Trophoblast cell (in vitro differentiated cells and primary cell): Measurements from ENCODE around the gene ALDH16A1.

Experiments used
- DNase-seq, 2 donors: peaks; one replicate each; pipeline ENCODE4 v3.0.0-alpha.2; 2016
- H2AFZ ChIP-seq: 2 replicates; pipeline ENCODE4 v1.6.1; 2013; ENCODE audit warnings: low read length, moderate library complexity, mild to moderate bottlenecking; ENCODE audit not compliant: insufficient read depth, poor library complexity
- H2AK5ac ChIP-seq: 2 replicates; pipeline ENCODE4 v1.6.1; 2013; ENCODE audit warnings: mild to moderate bottlenecking, low read length
- H2BK120ac ChIP-seq: 2 replicates; pipeline ENCODE4 v1.6.1; 2013; ENCODE audit warnings: low read length, mild to moderate bottlenecking, moderate library complexity; ENCODE audit not compliant: insufficient read depth, poor library complexity
- H2BK12ac ChIP-seq: 2 replicates; pipeline ENCODE4 v1.6.1; 2013; ENCODE audit warnings: mild to moderate bottlenecking, low read length, moderate library complexity
- H2BK5ac ChIP-seq: 2 replicates; pipeline ENCODE4 v1.6.1; 2013; ENCODE audit warnings: low read length, low read depth, moderate library complexity, mild to moderate bottlenecking; ENCODE audit not compliant: poor library complexity
- H3K14ac ChIP-seq: 2 replicates; pipeline ENCODE4 v1.6.1; 2013; ENCODE audit warnings: mild to moderate bottlenecking, low read length
- H3K18ac ChIP-seq: 2 replicates; pipeline ENCODE4 v1.6.1; 2013; ENCODE audit warnings: mild to moderate bottlenecking, low read length
- H3K23ac ChIP-seq: 2 replicates; pipeline ENCODE4 v1.6.1; 2013; ENCODE audit warnings: low read length
- H3K27ac ChIP-seq: 2 replicates; pipeline ENCODE4 v1.5.1; 2013; ENCODE audit warnings: low read depth, mild to moderate bottlenecking, inconsistent platforms, low read length, moderate library complexity
- H3K27me3 ChIP-seq: 2 replicates; pipeline ENCODE4 v1.6.1; 2013; ENCODE audit warnings: inconsistent platforms, mild to moderate bottlenecking, low read length, moderate library complexity; ENCODE audit not compliant: insufficient read depth
- H3K36me3 ChIP-seq, 2 experiments: 1 replicate in 1 of 2; 2 replicates in 1 of 2; pipeline ENCODE4 v1.6.1; 2013; ENCODE audit warnings: low read length in 2 of 2, mild to moderate bottlenecking in 2 of 2, moderate library complexity in 1 of 2; ENCODE audit not compliant: insufficient read depth in 2 of 2, control insufficient read depth in 1 of 2
- H3K4ac ChIP-seq: 2 replicates; pipeline ENCODE4 v1.6.1; 2013; ENCODE audit warnings: low read depth, mild to moderate bottlenecking, low read length, moderate library complexity
- H3K4me1 ChIP-seq, 2 experiments: 1 replicate in 1 of 2; 2 replicates in 1 of 2; pipeline ENCODE4 v1.6.1; 2013; ENCODE audit warnings: low read length in 2 of 2, mild to moderate bottlenecking in 2 of 2, moderate library complexity in 1 of 2; ENCODE audit not compliant: insufficient read depth in 2 of 2, control insufficient read depth in 1 of 2
- H3K4me2 ChIP-seq: 2 replicates; pipeline ENCODE4 v1.6.1; 2013; ENCODE audit warnings: inconsistent platforms, mild to moderate bottlenecking, low read length, moderate library complexity
- H3K4me3 ChIP-seq: 2 replicates; pipeline ENCODE4 v1.5.1; 2013; ENCODE audit warnings: mild to moderate bottlenecking, low read depth, low read length, inconsistent platforms
- H3K79me1 ChIP-seq: one replicate; pipeline ENCODE4 v1.6.1; 2013; ENCODE audit warnings: low read length
- H3K79me2 ChIP-seq: 2 replicates; pipeline ENCODE4 v1.6.1; 2013; ENCODE audit warnings: low read length, mild to moderate bottlenecking; ENCODE audit not compliant: control insufficient read depth, insufficient read depth, poor library complexity
- H3K9ac ChIP-seq: 2 replicates; pipeline ENCODE4 v1.6.1; 2013; ENCODE audit warnings: mild to moderate bottlenecking, low read length
- H3K9me3 ChIP-seq: 2 replicates; pipeline ENCODE4 v1.6.1; 2013; ENCODE audit warnings: low read depth, mild to moderate bottlenecking, control low read depth, inconsistent platforms, low read length; ENCODE audit not compliant: insufficient read depth
- H4K12ac ChIP-seq: 2 replicates; pipeline ENCODE4 v1.6.1; 2013; ENCODE audit warnings: low read depth, mild to moderate bottlenecking, low read length, moderate library complexity
- H4K8ac ChIP-seq: 2 replicates; pipeline ENCODE4 v1.6.1; 2013; ENCODE audit warnings: low read depth, mild to moderate bottlenecking, low read length, moderate library complexity
- H4K91ac ChIP-seq: one replicate; pipeline ENCODE4 v1.6.1; 2013; ENCODE audit warnings: low read depth, mild to moderate bottlenecking, low read length, moderate library complexity
- WGBS: extraction: QIAGEN DNeasy Blood & Tissue Kit; methylation state at CpG from one replicate; pipeline ENCODE4 v1.1.7; 2013; ENCODE audit warnings: missing lambda C conversion rate; ENCODE audit not compliant: insufficient read length, insufficient coverage; ENCODE audit errors: extremely low coverage; 5-methylcytosine and 5-hydroxymethylcytosine counted together

The ALDH16A1 gene

GRCh38 chr19:49489601-49490167, 36.7 kb downstream of the ALDH16A1 start:
- Histone ChIP-seq H3K9ac (peak overlapping the region; percentile 85), H3K14ac (no peak overlapping the region), H3K4ac (peak overlapping the region; percentile 9), H3K27me3 (no peaks in the 10 kb centered on the region), H4K91ac (no peak overlapping the region), H3K4me1 (peaks cover 0 to 3% of the 10 kb centered on the region in 2 experiments), H3K4me3 (no peak overlapping the region), H3K79me2 (peaks cover 17% of the 10 kb centered on the region), H2AFZ (no peak overlapping the region), H2BK5ac (no peak overlapping the region), H3K27ac (peak overlapping the region; percentile 20), H2AK5ac (no peak overlapping the region), H3K18ac (no peak overlapping the region), H2BK120ac (no peak overlapping the region), H2BK12ac (no peak overlapping the region), H4K8ac (peak overlapping the region; percentile 40), H3K79me1 (peaks cover 11% of the 10 kb centered on the region), H3K4me2 (peak overlapping the region; percentile 82), H4K12ac (no peak overlapping the region), H3K36me3 (peaks cover 35 to 44% of the 10 kb centered on the region in 2 experiments), H3K9me3 (peaks cover 4% of the 10 kb centered on the region), H3K23ac (peak overlapping the region; percentile 83)
- DNase-seq, result peak in 1 of 2 donors; percentile 26
- no CpG with 5 or more reads among the region's 15 CpGs for WGBS

- no peak overlapping the region for H2BK5ac ChIP-seq
- H4K91ac ChIP-seq, result no peak overlapping the region
- H3K27ac ChIP-seq, result no peak overlapping the region
- no peak overlapping the region for H2BK12ac ChIP-seq
- peaks cover 4% of the 10 kb centered on the region for H3K9me3 ChIP-seq
- peak overlapping the region; percentile 40 for H4K8ac ChIP-seq
- no peaks in the 10 kb centered on the region for H3K27me3 ChIP-seq
- peak overlapping the region; percentile 28 for H3K9ac ChIP-seq
- H3K4me3 ChIP-seq, result no peak overlapping the region
- no peak for DNase-seq
- H3K79me1 ChIP-seq, result peaks cover 11% of the 10 kb centered on the region
- peaks cover 0 to 3% of the 10 kb centered on the region in 2 experiments for H3K4me1 ChIP-seq
- H3K14ac ChIP-seq, result no peak overlapping the region
- H3K23ac ChIP-seq, result no peak overlapping the region
- H3K36me3 ChIP-seq, result peaks cover 35 to 44% of the 10 kb centered on the region in 2 experiments
- no peak overlapping the region for H2BK120ac ChIP-seq
- no CpG with 5 or more reads among the region's 27 CpGs for WGBS
- H3K79me2 ChIP-seq, result peaks cover 17% of the 10 kb centered on the region
- H2AK5ac ChIP-seq, result no peak overlapping the region
- H3K4me2 ChIP-seq, result peak overlapping the region; percentile 82
- H4K12ac ChIP-seq, result peak overlapping the region; percentile 35
- H3K4ac ChIP-seq, result peak overlapping the region; percentile 9
- no peak overlapping the region for H2AFZ ChIP-seq
- H3K18ac ChIP-seq, result peak overlapping the region; percentile 48
Measured at GRCh38 chr19:49490287-49491029, 37.4 kb downstream of the ALDH16A1 start.

- Histone ChIP-seq H2BK120ac (no peak overlapping the region), H3K4me3 (no peak overlapping the region), H3K27ac (no peak overlapping the region), H3K14ac (no peak overlapping the region), H3K18ac (no peak overlapping the region), H2AFZ (no peak overlapping the region), H2AK5ac (no peak overlapping the region), H4K8ac (peak overlapping the region; percentile 21), H3K9ac (peak overlapping the region; percentile 31), H3K9me3 (peaks cover 4% of the 10 kb centered on the region), H2BK12ac (no peak overlapping the region), H2BK5ac (no peak overlapping the region), H3K27me3 (no peaks in the 10 kb centered on the region), H3K4me2 (no peak overlapping the region), H3K36me3 (peaks cover 35 to 44% of the 10 kb centered on the region in 2 experiments), H4K12ac (no peak overlapping the region), H3K23ac (no peak overlapping the region), H4K91ac (no peak overlapping the region), H3K79me1 (peaks cover 13% of the 10 kb centered on the region), H3K79me2 (peaks cover 17% of the 10 kb centered on the region), H3K4ac (no peak overlapping the region), H3K4me1 (peaks cover 0 to 3% of the 10 kb centered on the region in 2 experiments)
- no CpG with 5 or more reads among the region's 17 CpGs for WGBS
- DNase-seq, result no peak
Measured at GRCh38 chr19:49491030-49491803, 38.2 kb downstream of the ALDH16A1 start.

GRCh38 chr19:49491804-49492572, 39.0 kb downstream of the ALDH16A1 start:
- H3K23ac ChIP-seq, result no peak overlapping the region
- H2AFZ ChIP-seq, result no peak overlapping the region
- H2AK5ac ChIP-seq, result no peak overlapping the region
- no peak overlapping the region for H4K8ac ChIP-seq
- peaks cover 24% of the 10 kb centered on the region for H3K79me2 ChIP-seq
- H3K14ac ChIP-seq, result no peak overlapping the region
- no peak overlapping the region for H4K12ac ChIP-seq
- no peak overlapping the region for H3K9ac ChIP-seq
- H3K36me3 ChIP-seq, result peaks cover 36 to 44% of the 10 kb centered on the region in 2 experiments
- no peak for DNase-seq
- peaks cover 19% of the 10 kb centered on the region for H3K79me1 ChIP-seq
- H4K91ac ChIP-seq, result no peak overlapping the region
- peaks cover 4% of the 10 kb centered on the region for H3K9me3 ChIP-seq
- no peak overlapping the region for H3K4me3 ChIP-seq
- H3K4ac ChIP-seq, result no peak overlapping the region
- H3K27ac ChIP-seq, result no peak overlapping the region
- no peak overlapping the region for H2BK12ac ChIP-seq
- no peak overlapping the region for H3K4me2 ChIP-seq
- no peak overlapping the region for H2BK120ac ChIP-seq
- no peaks in the 10 kb centered on the region for H3K27me3 ChIP-seq
- H3K4me1 ChIP-seq, result peaks cover 0 to 3% of the 10 kb centered on the region in 2 experiments
- H3K18ac ChIP-seq, result no peak overlapping the region
- no peak overlapping the region for H2BK5ac ChIP-seq
- no CpG with 5 or more reads among the region's 7 CpGs for WGBS
